A549 treated with CpdA at 1 μM for 4 hours (cell line): Measurements from ENCODE around the gene RPS4Y2. TPM values are rescaled to one million over a fixed set of nuclear protein-coding genes. Genes with fewer than 3 reads are reported as not detected.

Experiments
- total RNA-seq: library from RNA; stranded (reverse); fragments of 200-300 nt; extraction: Qiagen RNA extraction; gene quantifications from 5 replicates; pipeline ENCODE4 v1.2.3, GENCODE V29; 2022; ENCODE audit warnings: low read depth

The RPS4Y2 gene
- not detected in 5 replicates for total RNA-seq

DNA sequence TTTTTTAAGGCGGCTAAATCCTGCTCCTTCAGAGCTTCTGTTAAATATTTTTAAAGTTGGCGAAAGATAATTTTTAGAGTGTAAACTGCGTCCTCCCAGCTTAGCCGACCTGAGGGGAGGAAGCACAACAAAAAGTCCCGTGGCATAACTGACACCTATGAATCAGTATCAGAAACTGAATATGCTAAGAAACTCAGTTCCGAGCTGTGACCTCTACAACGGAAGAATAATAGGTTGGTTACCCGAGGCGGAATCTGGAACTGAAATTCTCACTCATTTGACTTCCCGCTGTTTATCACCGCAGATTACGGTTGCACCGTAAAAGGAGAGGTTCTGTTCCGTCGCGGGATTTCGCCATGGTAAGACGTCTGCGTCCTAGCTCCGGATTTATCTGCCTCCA, at the start of gene RPS4Y2:
RPS4Y2 (plus strand) TSS at position 301 of the 400 bp plus-strand sequence; CDS start at position 357, 56 bp downstream.

Other genes starting within 250 kb of the RPS4Y2 start
- 23.6 to 39.6 TPM (median 27.7 TPM) in 5 replicates for gene EIF1AY, start 180.3 kb upstream of the RPS4Y2 start, total RNA-seq